Astrocyte (in vitro differentiated cells and primary cell): Measurements from ENCODE around the gene RABEP2.

Source experiments
- CTCF ChIP-seq: IDR thresholded peaks from 2 replicates; pipeline ENCODE4 v1.5.1; 2011; ENCODE audit warnings: low read depth, mild to moderate bottlenecking, inconsistent platforms, low read length, moderate library complexity; ENCODE audit not compliant: insufficient read depth
- EZH2 ChIP-seq: IDR thresholded peaks from 2 replicates; pipeline ENCODE4 v1.6.1; 2012; ENCODE audit warnings: mild to moderate bottlenecking, low read length, inconsistent platforms; ENCODE audit not compliant: insufficient read depth

GRCh38 chr16:28895609-28896008 lies 29.4 kb downstream of the RABEP2 start:
- TF ChIP-seq CTCF = no peak
- TF ChIP-seq EZH2 = no peak
